Measurements from ENCODE around the gene SIGLEC7.

DNA sequence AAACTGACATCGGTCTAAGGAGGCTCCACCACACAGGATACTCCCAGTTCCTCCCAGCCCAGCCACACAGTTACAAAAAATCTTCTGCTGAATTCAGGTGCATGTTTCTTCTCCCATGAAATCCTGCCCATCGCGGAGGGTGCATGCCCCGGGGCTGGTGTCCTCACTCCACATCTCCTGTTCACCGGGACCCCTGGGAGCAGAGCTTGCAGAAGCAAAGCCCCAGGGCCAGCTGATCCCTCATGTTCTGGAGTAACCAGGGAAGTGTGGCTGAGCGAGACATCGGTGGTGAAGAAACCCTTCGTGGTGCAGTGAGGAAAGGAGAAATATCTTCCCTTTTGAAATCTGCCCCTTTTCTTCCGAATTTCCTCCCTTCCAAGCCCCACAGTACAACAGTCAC is 18.3 kb upstream of the SIGLEC7 start:
- no peak for TF ChIP-seq EZH2 (IDR thresholded peaks at IDR 0.05; ENCODE audit: borderline replicate concordance, low read length)
- TF ChIP-seq, protein P1, sequence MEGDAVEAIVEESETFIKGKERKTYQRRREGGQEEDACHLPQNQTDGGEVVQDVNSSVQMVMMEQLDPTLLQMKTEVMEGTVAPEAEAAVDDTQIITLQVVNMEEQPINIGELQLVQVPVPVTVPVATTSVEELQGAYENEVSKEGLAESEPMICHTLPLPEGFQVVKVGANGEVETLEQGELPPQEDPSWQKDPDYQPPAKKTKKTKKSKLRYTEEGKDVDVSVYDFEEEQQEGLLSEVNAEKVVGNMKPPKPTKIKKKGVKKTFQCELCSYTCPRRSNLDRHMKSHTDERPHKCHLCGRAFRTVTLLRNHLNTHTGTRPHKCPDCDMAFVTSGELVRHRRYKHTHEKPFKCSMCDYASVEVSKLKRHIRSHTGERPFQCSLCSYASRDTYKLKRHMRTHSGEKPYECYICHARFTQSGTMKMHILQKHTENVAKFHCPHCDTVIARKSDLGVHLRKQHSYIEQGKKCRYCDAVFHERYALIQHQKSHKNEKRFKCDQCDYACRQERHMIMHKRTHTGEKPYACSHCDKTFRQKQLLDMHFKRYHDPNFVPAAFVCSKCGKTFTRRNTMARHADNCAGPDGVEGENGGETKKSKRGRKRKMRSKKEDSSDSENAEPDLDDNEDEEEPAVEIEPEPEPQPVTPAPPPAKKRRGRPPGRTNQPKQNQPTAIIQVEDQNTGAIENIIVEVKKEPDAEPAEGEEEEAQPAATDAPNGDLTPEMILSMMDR (IDR thresholded peaks at IDR 0.05; ENCODE audit: low read length): no peak

All from OCI-LY1 (cell line).